Measurements from ENCODE around the gene IL1RAPL1.
A peak's percentile ranks its signal among the peaks of the same experiment; 100 is the strongest.

GRCh38 chrX:29903360-29903759 is 1316.1 kb downstream of the IL1RAPL1 start:
- TF ChIP-seq CTCF (IDR thresholded peaks at IDR 0.05; ENCODE audit: extremely low read depth in 1 of 2, insufficient read depth in 1 of 2, low read depth in 1 of 2, low read length in 2 of 2) (peak in 1 of 2 donors; percentile 30), POLR2AphosphoS5 (IDR thresholded peaks at IDR 0.05; ENCODE audit: insufficient read depth, low read depth, low read length) (no peak)

Measured in endothelial cell of umbilical vein (primary cell).